HG02798 (cell line): ENCODE measurements around the gene TRIM61.

Source experiments
- ATAC-seq: cut with Tn5 transposase; IDR thresholded peaks from one replicate; pipeline ENCODE4 v1.9.1; 2021; ENCODE audit warnings: mild to moderate bottlenecking; ENCODE audit not compliant: unreplicated experiment, poor library complexity

The TRIM61 gene

GRCh38 chr4:164918956-164919355, 58.5 kb downstream of the TRIM61 start:
- ATAC-seq = no peak
